ENCODE measurements around the gene COPRS.

The COPRS gene

DNA sequence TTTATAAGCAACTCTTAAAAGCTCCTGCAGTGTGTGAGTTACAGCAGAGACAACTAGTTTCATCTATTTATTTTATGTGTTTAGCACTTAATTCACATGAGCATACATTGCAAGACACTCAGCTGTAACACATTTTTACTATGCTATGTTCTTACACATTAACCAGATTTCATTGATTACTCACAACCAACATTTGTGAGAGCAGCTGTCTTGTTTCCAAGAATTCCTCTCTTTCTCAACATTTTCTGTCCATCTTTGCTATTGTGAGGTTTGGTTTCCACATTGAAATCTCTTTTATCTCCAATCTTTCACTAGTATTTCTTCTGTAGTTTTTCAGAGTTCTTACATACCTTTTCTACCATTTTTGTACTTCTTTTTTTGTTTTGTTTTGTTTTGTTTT, 51.2 kb downstream of the COPRS start:
- no peak for DNase-seq (ENCODE audit: low spot score)

DNA sequence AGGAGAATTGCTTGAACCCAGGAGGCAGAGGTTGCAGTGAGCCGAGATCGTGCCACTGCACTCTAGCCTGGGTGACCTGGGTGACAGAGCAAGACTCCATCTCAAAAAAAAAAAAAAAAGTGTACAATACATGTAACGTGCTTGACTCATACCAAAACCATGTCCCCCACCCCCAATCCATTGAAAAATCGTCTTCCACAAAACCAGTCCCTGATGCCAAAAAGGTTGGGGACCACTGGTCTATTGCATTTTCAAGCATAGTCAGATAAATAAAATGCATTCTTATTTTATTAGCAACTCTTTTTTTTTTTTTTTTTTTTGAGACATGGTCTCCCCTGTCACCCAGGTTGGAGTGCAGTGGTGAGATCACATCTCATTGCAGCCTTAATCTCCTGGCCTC, 52.1 kb downstream of the COPRS start:
- DNase-seq (ENCODE audit: low spot score) = no peak

DNA sequence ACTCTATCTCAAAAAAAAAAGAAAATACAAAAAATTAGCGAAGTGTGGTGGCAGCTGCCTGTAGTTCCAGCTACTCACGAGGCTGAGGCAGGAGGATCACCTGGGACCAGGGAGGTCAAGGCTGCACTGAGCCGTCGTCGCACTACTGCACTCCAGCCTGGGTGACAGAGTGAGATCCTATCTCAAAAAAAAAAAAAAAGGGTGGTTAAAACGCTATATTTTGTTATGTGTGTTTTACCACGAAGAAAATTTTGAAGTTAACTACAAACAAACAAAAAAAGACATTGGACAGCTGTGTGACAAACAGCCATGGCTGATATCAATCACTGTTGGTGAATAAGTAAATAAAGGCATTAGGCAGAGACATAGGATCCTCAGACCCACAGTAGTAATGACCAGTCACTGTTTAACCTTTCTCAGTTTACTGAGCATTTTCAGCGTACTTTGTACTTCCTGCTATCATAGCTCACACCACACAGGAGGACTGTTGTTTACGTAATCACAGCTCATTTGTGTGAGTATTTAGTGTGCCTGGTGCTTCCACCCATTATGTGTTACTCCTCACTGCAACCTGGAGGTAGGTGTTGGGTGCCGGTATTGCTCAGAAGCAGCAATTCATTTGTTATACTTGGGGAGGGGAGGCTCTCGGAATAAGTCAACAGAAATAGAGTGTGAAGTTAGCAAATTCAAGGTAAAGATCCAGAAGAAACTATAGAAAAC, 55.4 kb downstream of the COPRS start:
- no peak for DNase-seq (ENCODE audit: low spot score)

DNA sequence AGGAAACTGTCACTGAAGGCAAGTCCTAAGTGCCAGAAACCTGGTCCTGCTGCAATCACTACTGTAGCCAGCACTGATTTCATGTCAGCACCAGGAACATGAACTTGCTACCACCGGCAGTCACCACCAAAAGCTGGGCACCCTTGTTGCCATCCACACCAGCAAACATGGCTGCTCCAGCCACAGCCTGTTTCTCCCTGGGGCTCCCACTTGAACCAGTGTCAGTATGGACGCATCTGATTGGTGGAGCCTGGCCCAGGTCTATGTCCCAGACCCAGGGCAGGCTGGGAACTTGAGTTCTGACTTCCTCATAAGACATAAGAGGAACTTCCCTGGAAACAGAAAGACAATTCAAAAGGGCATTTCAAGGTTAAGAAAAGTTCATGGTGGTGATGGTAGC, 56.5 kb downstream of the COPRS start:
- no peak for DNase-seq (ENCODE audit: low spot score)
